ENCODE results near the gene MDP1.
"Not testable (repeated sequence)": the region's sequence is repeated elsewhere in the genome, so short reads cannot be mapped to it uniquely, and the experiment has no call there.

The MDP1 gene

GRCh38 chr14:24226473-24226872, 10.6 kb upstream of the MDP1 start:
- Histone ChIP-seq H3K9ac (ENCODE audit: low read length) (no peak overlapping the region), H3K27me3 (ENCODE audit: insufficient read depth, low read length) (no peaks in the 10 kb centered on the region), H3K4me3 (ENCODE audit: low read depth, low read length, poor library complexity, severe bottlenecking) (no peak overlapping the region), H3K36me3 (ENCODE audit: insufficient read depth, low read length) (peaks cover 27% of the 10 kb centered on the region), H3K4me1 (ENCODE audit: insufficient read depth, low read length, severe bottlenecking) (peaks cover 8% of the 10 kb centered on the region), H3K9me3 (ENCODE audit: low read length) (no peaks in the 10 kb centered on the region), H3K79me2 (ENCODE audit: insufficient read depth, low read length) (peaks cover 66% of the 10 kb centered on the region), H2AFZ (ENCODE audit: low read length) (no peak overlapping the region), H4K20me1 (ENCODE audit: insufficient read depth, low read length) (no peaks in the 10 kb centered on the region), H3K9me2 (ENCODE audit: low read depth, low read length) (no peaks in the 10 kb centered on the region), H3K27ac (ENCODE audit: low read depth, low read length, poor library complexity, severe bottlenecking) (no peak overlapping the region), H3F3A (ENCODE audit: insufficient read depth, low read length) (no peaks in the 10 kb centered on the region), H3K4me2 (ENCODE audit: low read length) (no peak overlapping the region)
- TF ChIP-seq CTCF (IDR thresholded peaks at IDR 0.05; ENCODE audit: low read length) (no peak), EZH2 (IDR thresholded peaks at IDR 0.05; ENCODE audit: borderline replicate concordance, low read length) (no peak)

- Histone ChIP-seq H3K4me3 (ENCODE audit: low read depth, low read length, poor library complexity, severe bottlenecking) (no peak overlapping the region), H3K27me3 (ENCODE audit: insufficient read depth, low read length) (no peaks in the 10 kb centered on the region), H3K27ac (ENCODE audit: low read depth, low read length, poor library complexity, severe bottlenecking) (no peak overlapping the region), H4K20me1 (ENCODE audit: insufficient read depth, low read length) (no peaks in the 10 kb centered on the region), H3K36me3 (ENCODE audit: insufficient read depth, low read length) (peaks cover 27% of the 10 kb centered on the region), H3K4me2 (ENCODE audit: low read length) (no peak overlapping the region), H3K9me2 (ENCODE audit: low read depth, low read length) (no peaks in the 10 kb centered on the region), H3K9me3 (ENCODE audit: low read length) (no peaks in the 10 kb centered on the region), H2AFZ (ENCODE audit: low read length) (no peak overlapping the region), H3K79me2 (ENCODE audit: insufficient read depth, low read length) (peaks cover 61% of the 10 kb centered on the region), H3K4me1 (ENCODE audit: insufficient read depth, low read length, severe bottlenecking) (no peaks in the 10 kb centered on the region), H3F3A (ENCODE audit: insufficient read depth, low read length) (no peaks in the 10 kb centered on the region), H3K9ac (ENCODE audit: low read length) (no peak overlapping the region)
- TF ChIP-seq EZH2 (IDR thresholded peaks at IDR 0.05; ENCODE audit: borderline replicate concordance, low read length) (no peak), CTCF (IDR thresholded peaks at IDR 0.05; ENCODE audit: low read length) (no peak)
These were observed 8.8 kb upstream of the MDP1 start for GRCh38 chr14:24224618-24225071.

GRCh38 chr14:24222987-24223386, 7.1 kb upstream of the MDP1 start:
- H2AFZ ChIP-seq (ENCODE audit: low read length); H4K20me1 ChIP-seq (ENCODE audit: insufficient read depth, low read length): not testable (repeated sequence)

GRCh38 chr14:24219521-24219920, 3.7 kb upstream of the MDP1 start:
- Histone ChIP-seq H3K79me2 (ENCODE audit: insufficient read depth, low read length) (peaks cover 26% of the 10 kb centered on the region), H3K36me3 (ENCODE audit: insufficient read depth, low read length) (peaks cover 5% of the 10 kb centered on the region; the same call in 1 of the 2 replicates), H3K27me3 (ENCODE audit: insufficient read depth, low read length) (no peaks in the 10 kb centered on the region), H3K4me2 (ENCODE audit: low read length) (no peak overlapping the region), H2AFZ (ENCODE audit: low read length) (no peak overlapping the region), H3K4me3 (ENCODE audit: low read depth, low read length, poor library complexity, severe bottlenecking) (no peak overlapping the region), H3F3A (ENCODE audit: insufficient read depth, low read length) (peaks cover 1% of the 10 kb centered on the region; the same call in 1 of the 2 replicates), H3K9ac (ENCODE audit: low read length) (no peak overlapping the region), H3K9me3 (ENCODE audit: low read length) (no peaks in the 10 kb centered on the region), H3K9me2 (ENCODE audit: low read depth, low read length) (no peaks in the 10 kb centered on the region), H3K27ac (ENCODE audit: low read depth, low read length, poor library complexity, severe bottlenecking) (no peak overlapping the region), H3K4me1 (ENCODE audit: insufficient read depth, low read length, severe bottlenecking) (peaks cover 14% of the 10 kb centered on the region), H4K20me1 (ENCODE audit: insufficient read depth, low read length) (no peaks in the 10 kb centered on the region)
- no peak for TF ChIP-seq CTCF (IDR thresholded peaks at IDR 0.05; ENCODE audit: low read length)
- TF ChIP-seq EZH2 (IDR thresholded peaks at IDR 0.05; ENCODE audit: borderline replicate concordance, low read length) = no peak

More at GRCh38 chr14:24222987-24223386, 7.1 kb upstream of the MDP1 start:
- H3K9ac ChIP-seq (ENCODE audit: low read length); H3K27me3 ChIP-seq (ENCODE audit: insufficient read depth, low read length); H3K4me1 ChIP-seq (ENCODE audit: insufficient read depth, low read length, severe bottlenecking); H3K9me2 ChIP-seq (ENCODE audit: low read depth, low read length); H3F3A ChIP-seq (ENCODE audit: insufficient read depth, low read length); H3K4me3 ChIP-seq (ENCODE audit: low read depth, low read length, poor library complexity, severe bottlenecking); H3K9me3 ChIP-seq (ENCODE audit: low read length); H3K4me2 ChIP-seq (ENCODE audit: low read length); H3K27ac ChIP-seq (ENCODE audit: low read depth, low read length, poor library complexity, severe bottlenecking): not testable (repeated sequence)
- peaks cover 23% of the 10 kb centered on the region for H3K36me3 ChIP-seq (ENCODE audit: insufficient read depth, low read length)
- peaks cover 58% of the 10 kb centered on the region for H3K79me2 ChIP-seq (ENCODE audit: insufficient read depth, low read length)
